Type B pancreatic cell (in vitro differentiated cells): ENCODE measurements around the gene MORN1. TPM values are rescaled to one million over a fixed set of nuclear protein-coding genes. Genes with fewer than 3 reads are reported as not detected.

Source experiments
- DNase-seq: peaks from one replicate; pipeline ENCODE4 v3.0.0; 2021; ENCODE audit warnings: mixed read lengths; ENCODE audit not compliant: unreplicated experiment; ENCODE audit errors: extremely low spot score
- H3K27ac Mint-ChIP-seq: 2 replicates; pipeline ENCODE4 v1.8.0; 2021; ENCODE audit warnings: mild to moderate bottlenecking, mixed read lengths
- H3K27me3 Mint-ChIP-seq: 2 replicates; pipeline ENCODE4 v1.8.0; 2021; ENCODE audit warnings: mixed read lengths
- H3K36me3 Mint-ChIP-seq: 2 replicates; pipeline ENCODE4 v1.8.0; 2021; ENCODE audit warnings: mixed read lengths
- H3K4me1 Mint-ChIP-seq: one replicate; pipeline ENCODE4 v1.8.0; 2021; ENCODE audit warnings: mixed read lengths; ENCODE audit not compliant: unreplicated experiment
- H3K4me3 Mint-ChIP-seq: 2 replicates; pipeline ENCODE4 v1.8.0; 2021; ENCODE audit warnings: mild to moderate bottlenecking, mixed read lengths
- H3K9me3 Mint-ChIP-seq: 2 replicates; pipeline ENCODE4 v1.8.0; 2021; ENCODE audit warnings: mixed read lengths
- total RNA-seq: library from RNA; stranded (reverse); gene quantifications from 2 replicates; pipeline ENCODE4 v1.2.1, GENCODE V29; 2021; ENCODE audit warnings: low replicate concordance
- TF ChIP-seq, protein P1 (sequence below): fragments of 200-600 bp; sonication (generic); conservative IDR thresholded peaks from 2 replicates; pipeline ENCODE4 v1.5.0; 2021; ENCODE audit warnings: antibody characterized with exemption, mild to moderate bottlenecking

MORN1 gene
- total RNA-seq, 1 donor from 2014 or later = 27.5 TPM

GRCh38 chr1:2347409-2347785 is 44.0 kb downstream of the MORN1 start:
- DNase-seq = no peak
- H3K36me3 Mint-ChIP-seq = no peaks in the 10 kb centered on the region
- no peak overlapping the region for H3K27ac Mint-ChIP-seq
- H3K4me1 Mint-ChIP-seq = peaks cover 9% of the 10 kb centered on the region
- no peak overlapping the region for H3K4me3 Mint-ChIP-seq
- no peaks in the 10 kb centered on the region for H3K9me3 Mint-ChIP-seq
- TF ChIP-seq, protein P1, sequence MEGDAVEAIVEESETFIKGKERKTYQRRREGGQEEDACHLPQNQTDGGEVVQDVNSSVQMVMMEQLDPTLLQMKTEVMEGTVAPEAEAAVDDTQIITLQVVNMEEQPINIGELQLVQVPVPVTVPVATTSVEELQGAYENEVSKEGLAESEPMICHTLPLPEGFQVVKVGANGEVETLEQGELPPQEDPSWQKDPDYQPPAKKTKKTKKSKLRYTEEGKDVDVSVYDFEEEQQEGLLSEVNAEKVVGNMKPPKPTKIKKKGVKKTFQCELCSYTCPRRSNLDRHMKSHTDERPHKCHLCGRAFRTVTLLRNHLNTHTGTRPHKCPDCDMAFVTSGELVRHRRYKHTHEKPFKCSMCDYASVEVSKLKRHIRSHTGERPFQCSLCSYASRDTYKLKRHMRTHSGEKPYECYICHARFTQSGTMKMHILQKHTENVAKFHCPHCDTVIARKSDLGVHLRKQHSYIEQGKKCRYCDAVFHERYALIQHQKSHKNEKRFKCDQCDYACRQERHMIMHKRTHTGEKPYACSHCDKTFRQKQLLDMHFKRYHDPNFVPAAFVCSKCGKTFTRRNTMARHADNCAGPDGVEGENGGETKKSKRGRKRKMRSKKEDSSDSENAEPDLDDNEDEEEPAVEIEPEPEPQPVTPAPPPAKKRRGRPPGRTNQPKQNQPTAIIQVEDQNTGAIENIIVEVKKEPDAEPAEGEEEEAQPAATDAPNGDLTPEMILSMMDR = no peak
- no peaks in the 10 kb centered on the region for H3K27me3 Mint-ChIP-seq

- TF ChIP-seq, protein P1 = no peak
- Mint-ChIP-seq H3K4me1 (peaks cover 9% of the 10 kb centered on the region), H3K27ac (no peak overlapping the region), H3K36me3 (no peaks in the 10 kb centered on the region), H3K9me3 (no peaks in the 10 kb centered on the region), H3K4me3 (no peak overlapping the region), H3K27me3 (no peaks in the 10 kb centered on the region)
- no peak for DNase-seq
These were observed 44.5 kb downstream of the MORN1 start for GRCh38 chr1:2346691-2347408.

DNA sequence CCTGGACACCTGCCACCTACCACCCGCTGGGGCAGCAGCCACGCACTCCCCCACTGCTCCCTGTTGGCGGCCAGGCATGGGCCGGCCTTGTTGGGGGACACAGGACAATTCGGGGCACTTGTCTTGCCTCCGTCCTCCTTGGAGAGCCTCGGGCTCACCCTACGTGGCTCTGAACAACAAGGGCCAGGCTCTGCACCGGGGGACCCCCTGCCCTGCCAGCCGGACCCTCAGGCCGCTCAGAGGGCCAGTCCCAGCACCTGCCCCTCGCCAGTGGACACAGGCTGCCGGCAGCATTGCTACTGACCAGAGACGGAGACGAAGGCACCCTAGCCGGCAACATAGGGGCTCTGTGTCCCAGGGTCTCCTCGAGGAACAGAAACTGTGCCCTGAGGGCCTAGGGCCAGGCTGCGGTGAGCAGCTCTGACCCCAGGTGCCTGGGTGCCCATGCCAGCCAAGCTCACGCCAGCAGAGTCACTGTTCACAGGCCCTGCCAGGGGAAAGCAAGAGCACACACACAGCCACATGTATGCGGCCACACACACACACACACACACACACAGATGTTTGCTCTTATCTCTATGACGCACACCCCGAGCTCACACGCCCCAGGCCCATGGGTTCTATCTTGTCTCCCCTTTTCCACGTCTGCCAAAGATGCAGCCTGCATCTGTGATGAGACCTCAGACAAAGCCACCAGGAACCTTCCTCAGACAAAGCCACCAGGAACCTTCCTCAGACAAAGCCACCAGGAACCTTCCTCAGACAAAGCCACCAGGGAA is 45.9 kb downstream of the MORN1 start:
- no peak overlapping the region for H3K27ac Mint-ChIP-seq
- H3K27me3 Mint-ChIP-seq = no peaks in the 10 kb centered on the region
- H3K4me3 Mint-ChIP-seq = no peak overlapping the region
- H3K9me3 Mint-ChIP-seq = no peaks in the 10 kb centered on the region
- TF ChIP-seq, protein P1 = no peak
- DNase-seq = no peak
- H3K4me1 Mint-ChIP-seq = peaks cover 9% of the 10 kb centered on the region
- H3K36me3 Mint-ChIP-seq = no peaks in the 10 kb centered on the region

- H3K9me3 Mint-ChIP-seq = no peaks in the 10 kb centered on the region
- TF ChIP-seq, protein P1 = no peak
- no peak overlapping the region for H3K27ac Mint-ChIP-seq
- H3K27me3 Mint-ChIP-seq = no peaks in the 10 kb centered on the region
- H3K4me1 Mint-ChIP-seq = peaks cover 8% of the 10 kb centered on the region
- H3K36me3 Mint-ChIP-seq = no peaks in the 10 kb centered on the region
- no peak for DNase-seq
- H3K4me3 Mint-ChIP-seq = no peak overlapping the region
These were observed 46.5 kb downstream of the MORN1 start for GRCh38 chr1:2344744-2345296.

DNA sequence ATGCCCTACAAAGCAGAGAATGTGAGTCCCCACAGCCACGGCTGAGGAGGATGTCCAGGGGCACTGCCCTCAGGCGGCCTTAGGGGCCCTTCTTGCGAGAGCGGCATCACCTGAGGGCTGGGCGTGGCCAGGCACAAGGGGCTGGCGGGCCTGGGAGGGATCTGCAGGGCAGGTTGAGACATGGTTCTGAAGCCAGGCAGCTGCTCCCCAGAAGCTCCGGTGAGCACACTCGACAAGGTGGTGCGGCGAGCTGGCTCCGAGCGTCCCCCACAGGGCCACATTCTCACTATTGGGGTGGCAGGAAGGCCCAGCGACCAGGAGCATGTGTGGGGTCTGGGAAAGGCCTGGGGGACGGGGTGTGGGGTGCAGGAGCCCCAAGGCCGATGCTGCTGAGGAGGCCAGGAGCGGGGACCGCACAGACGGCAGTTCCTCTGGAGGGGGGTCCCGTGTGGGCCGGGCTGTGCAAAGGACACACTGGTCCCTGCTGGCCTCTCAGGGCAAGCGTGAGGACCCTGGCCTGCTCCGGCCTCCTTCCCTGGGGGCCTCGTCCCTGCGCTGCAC is 47.2 kb downstream of the MORN1 start:
- H3K4me1 Mint-ChIP-seq = peaks cover 2% of the 10 kb centered on the region
- no peak for DNase-seq
- no peak overlapping the region for H3K4me3 Mint-ChIP-seq
- no peaks in the 10 kb centered on the region for H3K36me3 Mint-ChIP-seq
- H3K9me3 Mint-ChIP-seq = no peaks in the 10 kb centered on the region
- no peaks in the 10 kb centered on the region for H3K27me3 Mint-ChIP-seq
- TF ChIP-seq, protein P1 = no peak
- H3K27ac Mint-ChIP-seq = no peak overlapping the region
